ENCODE measurements around the gene HDAC10.

The HDAC10 gene

GRCh38 chr22:50261615-50262459, 10.8 kb upstream of the HDAC10 start, which contains the start of gene MAPK12:
TSS of gene MAPK12 (minus strand) at chr22:50261683. CDS start at chr22:50261509, 174 bp downstream.
- no CpG with 5 or more reads among the region's 61 CpGs for WGBS, 2 donors (ENCODE audit: extremely low coverage in 2 of 2, insufficient read length in 2 of 2, insufficient replicate concordance in 1 of 2)
- peaks cover 0 to 34% of the 10 kb centered on the region in 2 donors for H3K36me3 ChIP-seq (replicated peaks in 1 of 2; ENCODE audit: control insufficient read depth in 2 of 2, insufficient read depth in 2 of 2, low read length in 2 of 2)

GRCh38 chr22:50260801-50261614, 9.9 kb upstream of the HDAC10 start:
- peaks cover 16% of the 10 kb centered on the region for H3K79me1 ChIP-seq (ENCODE audit: low read depth, low read length)
- peak overlapping the region; percentile 90 to 97 for H3K4me3 ChIP-seq (ENCODE audit: low read length in 2 of 2)
- H3K18ac ChIP-seq (ENCODE audit: low read length): peak overlapping the region; percentile 92
- no CpG with 5 or more reads among the region's 92 CpGs for WGBS, 2 donors (ENCODE audit: extremely low coverage in 2 of 2, insufficient read length in 2 of 2, insufficient replicate concordance in 1 of 2)
- peaks cover under 1 to 35% of the 10 kb centered on the region in 2 donors for H3K36me3 ChIP-seq (replicated peaks in 1 of 2; ENCODE audit: control insufficient read depth in 2 of 2, insufficient read depth in 2 of 2, low read length in 2 of 2)
- no peak overlapping the region for H4K8ac ChIP-seq (ENCODE audit: low read depth, low read length)
- H2BK12ac ChIP-seq (ENCODE audit: low read length): no peak overlapping the region
- no peak overlapping the region for H3K4ac ChIP-seq (ENCODE audit: low read length)
- peak overlapping the region; percentile 91 for H3K4me2 ChIP-seq (ENCODE audit: insufficient read depth, low read length, poor library complexity, severe bottlenecking)
- H3K9ac ChIP-seq (ENCODE audit: low read depth, low read length, poor library complexity): peak overlapping the region; percentile 98
- H3K23ac ChIP-seq (ENCODE audit: low read depth, low read length, poor library complexity): peak overlapping the region; percentile 96
- H4K91ac ChIP-seq (ENCODE audit: low read depth, low read length, poor library complexity): no peak overlapping the region
- peak overlapping the region; percentile 97 for H3K14ac ChIP-seq (ENCODE audit: low read length)
- H3K27ac ChIP-seq (replicated peaks; ENCODE audit: low read length): peak overlapping the region; percentile 49
- no peaks in the 10 kb centered on the region for H3K9me3 ChIP-seq (replicated peaks in 1 of 2; ENCODE audit: control insufficient read depth in 2 of 2, insufficient read depth in 1 of 2, low read depth in 1 of 2, low read length in 2 of 2)
- H3K4me1 ChIP-seq (ENCODE audit: control insufficient read depth in 2 of 2, insufficient read depth in 1 of 2, low read depth in 1 of 2, low read length in 2 of 2): peaks cover 11 to 18% of the 10 kb centered on the region in 2 donors
- H2AFZ ChIP-seq (ENCODE audit: low read length): peak overlapping the region; percentile 87
- peak overlapping the region; percentile 89 for H2BK15ac ChIP-seq (ENCODE audit: low read length)
- no peak for DNase-seq (ENCODE audit: low spot score)
- H3K27me3 ChIP-seq (ENCODE audit: control insufficient read depth in 3 of 3, insufficient read depth in 3 of 3, low read depth in 1 of 3, low read length in 3 of 3): no peaks in the 10 kb centered on the region
- H2BK5ac ChIP-seq (ENCODE audit: low read length): peak overlapping the region; percentile 94
- H2BK120ac ChIP-seq (ENCODE audit: low read depth, low read length): peak overlapping the region; percentile 96
- peak overlapping the region; percentile 95 for H2AK5ac ChIP-seq (ENCODE audit: low read depth, low read length)

More at GRCh38 chr22:50261615-50262459, 10.8 kb upstream of the HDAC10 start, which contains the start of gene MAPK12:
- Histone ChIP-seq H2BK5ac (ENCODE audit: low read length) (peak within 1 kb of the TSS; percentile 94), H3K4ac (ENCODE audit: low read length) (peak within 1 kb of the TSS; percentile 66), H3K4me2 (ENCODE audit: insufficient read depth, low read length, poor library complexity, severe bottlenecking) (peak within 1 kb of the TSS; percentile 91), H3K9me3 (replicated peaks in 1 of 2; ENCODE audit: control insufficient read depth in 2 of 2, insufficient read depth in 1 of 2, low read depth in 1 of 2, low read length in 2 of 2) (peaks cover 2% of the 10 kb centered on the region in 2 donors), H3K4me3 (ENCODE audit: low read length in 2 of 2) (peak within 1 kb of the TSS; percentile 90 to 97), H2BK120ac (ENCODE audit: low read depth, low read length) (peak within 1 kb of the TSS; percentile 96), H2BK12ac (ENCODE audit: low read length) (peak within 1 kb of the TSS; percentile 100), H3K23ac (ENCODE audit: low read depth, low read length, poor library complexity) (peak within 1 kb of the TSS; percentile 96), H3K27me3 (ENCODE audit: control insufficient read depth in 3 of 3, insufficient read depth in 3 of 3, low read depth in 1 of 3, low read length in 3 of 3) (no peaks in the 10 kb centered on the region), H2BK15ac (ENCODE audit: low read length) (peak within 1 kb of the TSS; percentile 99), H2AK5ac (ENCODE audit: low read depth, low read length) (peak within 1 kb of the TSS; percentile 99), H3K27ac (replicated peaks; ENCODE audit: low read length) (peak within 1 kb of the TSS; percentile 49), H3K9ac (ENCODE audit: low read depth, low read length, poor library complexity) (peak within 1 kb of the TSS; percentile 98), H4K8ac (ENCODE audit: low read depth, low read length) (no peak within 1 kb of the TSS), H4K91ac (ENCODE audit: low read depth, low read length, poor library complexity) (peak within 1 kb of the TSS; percentile 9), H3K79me1 (ENCODE audit: low read depth, low read length) (peaks cover 16% of the 10 kb centered on the region), H3K18ac (ENCODE audit: low read length) (peak within 1 kb of the TSS; percentile 96), H2AFZ (ENCODE audit: low read length) (peak within 1 kb of the TSS; percentile 87), H3K14ac (ENCODE audit: low read length) (peak within 1 kb of the TSS; percentile 97), H3K4me1 (ENCODE audit: control insufficient read depth in 2 of 2, insufficient read depth in 1 of 2, low read depth in 1 of 2, low read length in 2 of 2) (peaks cover 11 to 18% of the 10 kb centered on the region in 2 donors)
- peak; percentile 71 for DNase-seq (ENCODE audit: low spot score)

DNA sequence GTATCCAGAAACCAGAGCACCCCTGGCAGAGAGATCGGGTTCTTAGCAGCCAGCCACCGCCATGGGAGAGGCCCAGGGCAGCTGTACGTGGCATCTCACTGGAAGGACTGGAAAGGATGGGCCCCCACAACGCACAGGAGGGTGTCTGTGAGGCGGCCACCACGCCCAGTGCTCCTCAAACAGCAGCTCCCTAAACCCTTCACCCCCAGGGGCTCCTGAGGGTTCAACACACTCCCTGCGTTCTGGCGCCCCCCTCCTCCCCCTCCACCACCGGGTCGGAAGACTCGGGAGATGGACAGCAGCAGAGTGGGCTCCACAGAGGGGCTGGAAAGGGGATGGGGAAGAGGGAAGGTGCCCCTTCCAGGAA, 9.4 kb upstream of the HDAC10 start:
- H3K79me1 ChIP-seq (ENCODE audit: low read depth, low read length): peaks cover 16% of the 10 kb centered on the region
- peaks cover 4 to 36% of the 10 kb centered on the region in 2 donors for H3K36me3 ChIP-seq (replicated peaks in 1 of 2; ENCODE audit: control insufficient read depth in 2 of 2, insufficient read depth in 2 of 2, low read length in 2 of 2)
- DNase-seq (ENCODE audit: low spot score): no peak
- H3K9me3 ChIP-seq (replicated peaks in 1 of 2; ENCODE audit: control insufficient read depth in 2 of 2, insufficient read depth in 1 of 2, low read depth in 1 of 2, low read length in 2 of 2): no peaks in the 10 kb centered on the region
- H3K27ac ChIP-seq (replicated peaks; ENCODE audit: low read length): no peak overlapping the region
- H2AK5ac ChIP-seq (ENCODE audit: low read depth, low read length): peak overlapping the region; percentile 97
- H3K4ac ChIP-seq (ENCODE audit: low read length): no peak overlapping the region
- H2BK5ac ChIP-seq (ENCODE audit: low read length): peak overlapping the region; percentile 94
- no peak overlapping the region for H2BK12ac ChIP-seq (ENCODE audit: low read length)
- peaks cover 11 to 18% of the 10 kb centered on the region in 2 donors for H3K4me1 ChIP-seq (ENCODE audit: control insufficient read depth in 2 of 2, insufficient read depth in 1 of 2, low read depth in 1 of 2, low read length in 2 of 2)
- WGBS, 2 donors (ENCODE audit: extremely low coverage in 2 of 2, insufficient read length in 2 of 2, insufficient replicate concordance in 1 of 2): no CpG with 5 or more reads among the region's 11 CpGs
- peak overlapping the region; percentile 77 for H3K18ac ChIP-seq (ENCODE audit: low read length)
- H2BK15ac ChIP-seq (ENCODE audit: low read length): peak overlapping the region; percentile 62
- peak overlapping the region; percentile 91 for H3K4me2 ChIP-seq (ENCODE audit: insufficient read depth, low read length, poor library complexity, severe bottlenecking)
- no peak overlapping the region for H3K23ac ChIP-seq (ENCODE audit: low read depth, low read length, poor library complexity)
- no peak overlapping the region for H2BK120ac ChIP-seq (ENCODE audit: low read depth, low read length)
- H4K8ac ChIP-seq (ENCODE audit: low read depth, low read length): peak overlapping the region; percentile 30
- H2AFZ ChIP-seq (ENCODE audit: low read length): peak overlapping the region; percentile 87
- peak overlapping the region; percentile 90 to 97 for H3K4me3 ChIP-seq (ENCODE audit: low read length in 2 of 2)
- H3K9ac ChIP-seq (ENCODE audit: low read depth, low read length, poor library complexity): peak overlapping the region; percentile 98
- H3K27me3 ChIP-seq (ENCODE audit: control insufficient read depth in 3 of 3, insufficient read depth in 3 of 3, low read depth in 1 of 3, low read length in 3 of 3): no peaks in the 10 kb centered on the region
- H3K14ac ChIP-seq (ENCODE audit: low read length): no peak overlapping the region
- no peak overlapping the region for H4K91ac ChIP-seq (ENCODE audit: low read depth, low read length, poor library complexity)

All from neuronal stem cell (in vitro differentiated cells).